Activated CD8-positive, alpha-beta T cell treated with anti-CD3 and anti-CD28 coated beads, Interleukin-2, amount 10 ng/mL, durations not matched to agents 7 days and 5 days (primary cell): Measurements from ENCODE around the gene KIAA0930. TPM values are rescaled to one million over a fixed set of nuclear protein-coding genes. Genes with fewer than 3 reads are reported as not detected.

Source experiments
- ATAC-seq: fragments of 150-1000 bp; cut with Tn5 transposase; one replicate; pipeline ENCODE4 v1.10.0; 2021; ENCODE audit warnings: moderate library complexity
- CTCF ChIA-PET: fragments of 350-600 bp; sonication (Branson Sonifier 250); formaldehyde crosslinking; loops from one replicate; lab custom pipeline; 2021; ENCODE audit warnings: antibody characterized with exemption; lab: Charles Lee
- POLR2A ChIA-PET: fragments of 350-600 bp; sonication (Branson Sonifier 250); formaldehyde crosslinking; loops from one replicate; lab custom pipeline; 2021; ENCODE audit warnings: antibody characterized with exemption; lab: Charles Lee
- DNase-seq: peaks from one replicate; pipeline ENCODE4 v3.0.0-alpha.2; 2020
- H3K27ac Mint-ChIP-seq: one replicate; pipeline ENCODE4 v1.8.0; 2021; ENCODE audit warnings: mild to moderate bottlenecking, mixed read lengths
- H3K27me3 Mint-ChIP-seq: one replicate; pipeline ENCODE4 v1.8.0; 2021; ENCODE audit warnings: low read depth, mixed read lengths
- H3K36me3 Mint-ChIP-seq: one replicate; pipeline ENCODE4 v1.8.0; 2021; ENCODE audit warnings: low read depth, mixed read lengths
- H3K4me1 Mint-ChIP-seq: one replicate; pipeline ENCODE4 v1.8.0; 2021; ENCODE audit warnings: low read depth, mixed read lengths
- H3K4me3 Mint-ChIP-seq: one replicate; pipeline ENCODE4 v1.8.0; 2021; ENCODE audit warnings: mild to moderate bottlenecking, mixed read lengths
- H3K9me3 Mint-ChIP-seq: one replicate; pipeline ENCODE4 v1.8.0; 2022; ENCODE audit warnings: mixed read lengths; ENCODE audit not compliant: insufficient read depth
- total RNA-seq, 2 experiments: library from RNA; stranded (reverse); gene quantifications; one replicate each; pipeline ENCODE4 v1.2.3, GENCODE V29; 2021

KIAA0930 gene
- total RNA-seq, 2 experiments from 2014 or later = 48.5 to 52.4 TPM

- Mint-ChIP-seq H3K36me3 (peaks cover 4% of the 10 kb centered on the region), H3K27me3 (no peaks in the 10 kb centered on the region), H3K4me3 (no peak overlapping the region), H3K4me1 (peaks cover 15% of the 10 kb centered on the region), H3K9me3 (no peaks in the 10 kb centered on the region), H3K27ac (no peak overlapping the region)
- no peak for ATAC-seq
- ChIA-PET POLR2A (no interaction called here), CTCF (no interaction called here)
- DNase-seq = no peak
These were observed 7.3 kb downstream of the KIAA0930 start for GRCh38 chr22:45233386-45233785.

- DNase-seq = no peak
- ChIA-PET CTCF (no interaction called here), POLR2A (no interaction called here)
- H3K27me3 Mint-ChIP-seq = no peaks in the 10 kb centered on the region
- no peak overlapping the region for H3K4me3 Mint-ChIP-seq
- no peak for ATAC-seq
- no peaks in the 10 kb centered on the region for H3K9me3 Mint-ChIP-seq
- H3K4me1 Mint-ChIP-seq = peaks cover 12% of the 10 kb centered on the region
- no peak overlapping the region for H3K27ac Mint-ChIP-seq
- no peaks in the 10 kb centered on the region for H3K36me3 Mint-ChIP-seq
These were observed 9.4 kb downstream of the KIAA0930 start for GRCh38 chr22:45231293-45231692.

GRCh38 chr22:45230026-45230721, 10.5 kb downstream of the KIAA0930 start:
- H3K4me1 Mint-ChIP-seq = peaks cover 4% of the 10 kb centered on the region
- DNase-seq (no peak), ATAC-seq (no peak)
- CTCF ChIA-PET = no interaction called here
- H3K9me3 Mint-ChIP-seq = no peaks in the 10 kb centered on the region
- no peaks in the 10 kb centered on the region for H3K36me3 Mint-ChIP-seq
- POLR2A ChIA-PET = no interaction called here
- no peak overlapping the region for H3K27ac Mint-ChIP-seq
- H3K27me3 Mint-ChIP-seq = no peaks in the 10 kb centered on the region
- no peak overlapping the region for H3K4me3 Mint-ChIP-seq

GRCh38 chr22:45229181-45229580, 11.5 kb downstream of the KIAA0930 start:
- CTCF ChIA-PET = no interaction called here
- H3K27ac Mint-ChIP-seq = no peak overlapping the region

GRCh38 chr22:45228401-45228754, 12.3 kb downstream of the KIAA0930 start:
- no peak overlapping the region for H3K4me3 Mint-ChIP-seq
- no peaks in the 10 kb centered on the region for H3K27me3 Mint-ChIP-seq
- ATAC-seq = no peak
- no peaks in the 10 kb centered on the region for H3K36me3 Mint-ChIP-seq
- H3K9me3 Mint-ChIP-seq = no peaks in the 10 kb centered on the region
- POLR2A ChIA-PET = no interaction called here
- DNase-seq = no peak
- peaks cover 4% of the 10 kb centered on the region for H3K4me1 Mint-ChIP-seq
- no peak overlapping the region for H3K27ac Mint-ChIP-seq
- CTCF ChIA-PET = no interaction called here

More at GRCh38 chr22:45229181-45229580, 11.5 kb downstream of the KIAA0930 start:
- Mint-ChIP-seq H3K4me3 (no peak overlapping the region), H3K36me3 (no peaks in the 10 kb centered on the region), H3K9me3 (no peaks in the 10 kb centered on the region), H3K27me3 (no peaks in the 10 kb centered on the region), H3K4me1 (peaks cover 4% of the 10 kb centered on the region)
- ATAC-seq = no peak
- no peak for DNase-seq
- POLR2A ChIA-PET = no interaction called here

GRCh38 chr22:45227645-45228400, 12.9 kb downstream of the KIAA0930 start:
- no peak overlapping the region for H3K4me3 Mint-ChIP-seq
- no peak overlapping the region for H3K27ac Mint-ChIP-seq
- ChIA-PET POLR2A (no interaction called here), CTCF (no interaction called here)
- no peaks in the 10 kb centered on the region for H3K27me3 Mint-ChIP-seq
- H3K36me3 Mint-ChIP-seq = no peaks in the 10 kb centered on the region
- no peak for DNase-seq
- ATAC-seq = no peak
- H3K9me3 Mint-ChIP-seq = no peaks in the 10 kb centered on the region
- peaks cover 5% of the 10 kb centered on the region for H3K4me1 Mint-ChIP-seq

GRCh38 chr22:45226503-45227186, 14.0 kb downstream of the KIAA0930 start:
- Mint-ChIP-seq H3K4me3 (no peak overlapping the region), H3K4me1 (peaks cover 7% of the 10 kb centered on the region), H3K9me3 (no peaks in the 10 kb centered on the region), H3K27me3 (no peaks in the 10 kb centered on the region), H3K36me3 (no peaks in the 10 kb centered on the region), H3K27ac (peak overlapping the region; percentile 9)
- CTCF ChIA-PET = no interaction called here
- DNase-seq (no peak), ATAC-seq (no peak)
- POLR2A ChIA-PET = no interaction called here

GRCh38 chr22:45225732-45226502, 14.8 kb downstream of the KIAA0930 start:
- Mint-ChIP-seq H3K9me3 (no peaks in the 10 kb centered on the region), H3K27me3 (no peaks in the 10 kb centered on the region), H3K36me3 (no peaks in the 10 kb centered on the region), H3K27ac (no peak overlapping the region), H3K4me1 (peaks cover 7% of the 10 kb centered on the region), H3K4me3 (no peak overlapping the region)
- no peak for DNase-seq
- CTCF ChIA-PET = no interaction called here
- ATAC-seq = no peak
- POLR2A ChIA-PET = no interaction called here

- POLR2A ChIA-PET = no interaction called here
- DNase-seq (no peak), ATAC-seq (no peak)
- Mint-ChIP-seq H3K4me3 (no peak overlapping the region), H3K4me1 (peaks cover 7% of the 10 kb centered on the region), H3K36me3 (no peaks in the 10 kb centered on the region), H3K27ac (no peak overlapping the region), H3K27me3 (no peaks in the 10 kb centered on the region), H3K9me3 (no peaks in the 10 kb centered on the region)
- CTCF ChIA-PET = no interaction called here
These were observed 15.5 kb downstream of the KIAA0930 start for GRCh38 chr22:45224988-45225731.

- ATAC-seq (no peak), DNase-seq (no peak)
- Mint-ChIP-seq H3K4me3 (no peak overlapping the region), H3K4me1 (peaks cover 7% of the 10 kb centered on the region), H3K9me3 (no peaks in the 10 kb centered on the region), H3K27ac (no peak overlapping the region), H3K36me3 (no peaks in the 10 kb centered on the region), H3K27me3 (no peaks in the 10 kb centered on the region)
- ChIA-PET POLR2A (no interaction called here), CTCF (no interaction called here)
These were observed 16.4 kb downstream of the KIAA0930 start for GRCh38 chr22:45224331-45224730.

- Mint-ChIP-seq H3K9me3 (no peaks in the 10 kb centered on the region), H3K4me1 (peaks cover 11% of the 10 kb centered on the region), H3K27me3 (no peaks in the 10 kb centered on the region), H3K27ac (no peak overlapping the region), H3K4me3 (no peak overlapping the region), H3K36me3 (no peaks in the 10 kb centered on the region)
- POLR2A ChIA-PET = no interaction called here
- CTCF ChIA-PET = no interaction called here
- DNase-seq (no peak), ATAC-seq (no peak)
These were observed 17.2 kb downstream of the KIAA0930 start for GRCh38 chr22:45223304-45224117.
